Hepatocyte (in vitro differentiated cells): ENCODE measurements around the gene PDE7B. TPM values are rescaled to one million over a fixed set of nuclear protein-coding genes. Genes with fewer than 3 reads are reported as not detected.

Source experiments
- DNase-seq: peaks from one replicate; pipeline ENCODE4 v3.0.0-alpha.2; 2016; ENCODE audit warnings: low spot score
- H2AFZ ChIP-seq: fragments of 200-600 bp; sonication (generic); 2 replicates; pipeline ENCODE4 v1.6.0; 2016; ENCODE audit warnings: antibody characterized with exemption, mild to moderate bottlenecking
- H3K27ac ChIP-seq: fragments of 200-600 bp; sonication (generic); 2 replicates; pipeline ENCODE4 v1.5.1; 2016; ENCODE audit warnings: mild to moderate bottlenecking
- H3K27me3 ChIP-seq: fragments of 200-600 bp; sonication (generic); 2 replicates; pipeline ENCODE4 v1.6.1; 2016
- H3K36me3 ChIP-seq: fragments of 200-600 bp; sonication (generic); replicated peaks from 2 replicates; pipeline ENCODE4 v1.5.1; 2016; ENCODE audit warnings: low read depth; ENCODE audit not compliant: insufficient read depth
- H3K4me1 ChIP-seq: fragments of 200-600 bp; sonication (generic); 2 replicates; pipeline ENCODE4 v1.5.1; 2016; ENCODE audit warnings: mild to moderate bottlenecking, moderate library complexity; ENCODE audit not compliant: insufficient read depth
- H3K4me2 ChIP-seq: fragments of 200-600 bp; sonication (generic); 2 replicates; pipeline ENCODE4 v1.6.0; 2016
- H3K4me3 ChIP-seq: fragments of 200-600 bp; sonication (generic); 2 replicates; pipeline ENCODE4 v1.5.1; 2016; ENCODE audit warnings: mild to moderate bottlenecking
- H3K79me2 ChIP-seq: fragments of 200-600 bp; sonication (generic); 2 replicates; pipeline ENCODE4 v1.6.0; 2017; ENCODE audit warnings: mild to moderate bottlenecking
- H3K9me2 ChIP-seq: fragments of 200-600 bp; sonication (generic); replicated peaks from 2 replicates; pipeline ENCODE4 v1.6.0; 2017; ENCODE audit warnings: mild to moderate bottlenecking; ENCODE audit not compliant: insufficient read depth
- H3K9me3 ChIP-seq: fragments of 200-600 bp; sonication (generic); 2 replicates; pipeline ENCODE4 v1.5.1; 2016; ENCODE audit warnings: low read depth, mild to moderate bottlenecking
- H4K20me1 ChIP-seq: fragments of 200-600 bp; sonication (generic); 2 replicates; pipeline ENCODE4 v1.6.0; 2016; ENCODE audit warnings: mild to moderate bottlenecking; ENCODE audit not compliant: insufficient read depth, poor library complexity, severe bottlenecking
- CTCF ChIP-seq: fragments of 200-600 bp; sonication (generic); IDR thresholded peaks from 2 replicates; pipeline ENCODE4 v1.5.1; 2016; ENCODE audit warnings: antibody characterized with exemption, mild to moderate bottlenecking; ENCODE audit not compliant: poor library complexity
- EZH2 ChIP-seq: fragments of 200-600 bp; sonication (generic); IDR thresholded peaks from 2 replicates; pipeline ENCODE4 v1.6.1; 2016; ENCODE audit warnings: antibody characterized with exemption, mild to moderate bottlenecking, borderline replicate concordance
- EZH2phosphoT487 ChIP-seq: fragments of 200-600 bp; sonication (generic); IDR thresholded peaks from one replicate; pipeline ENCODE4 v1.6.1; 2018; ENCODE audit warnings: antibody characterized with exemption, mild to moderate bottlenecking, low read depth, moderate library complexity; ENCODE audit not compliant: unreplicated experiment, severe bottlenecking
- WGBS: methylation state at CpG from one replicate; pipeline ENCODE4 v1.1.6; 2016; ENCODE audit warnings: low lambda C conversion rate; ENCODE audit errors: missing lambda C conversion rate; 5-methylcytosine and 5-hydroxymethylcytosine counted together
- polyA plus RNA-seq: library from polyadenylated mRNA; unstranded; fragments of >200 nt; fragmentation: Nextera tagmentation; extraction: Ambion mirVana; gene quantifications from 2 replicates; pipeline ENCODE4 v1.2.1, GENCODE V29; 2016
- total RNA-seq: library from RNA; depleted of rRNA; stranded (reverse); fragments of >200 nt; gene quantifications from 2 replicates; pipeline ENCODE4 v1.2.3, GENCODE V29; 2014

The PDE7B gene
- total and polyA plus RNA-seq, 2 experiments from 2014 or later = 3.4 to 7.2 TPM

- TF ChIP-seq EZH2phosphoT487 = no peak
- TF ChIP-seq CTCF = no peak
- TF ChIP-seq EZH2 = no peak
- peaks cover 11% of the 10 kb centered on the region for H3K27me3 ChIP-seq
- 81% methylated on average over 5 of the region's 5 CpGs for WGBS
- H3K36me3 ChIP-seq = no peaks in the 10 kb centered on the region
- no peak overlapping the region for H3K27ac ChIP-seq
- H3K4me1 ChIP-seq = no peaks in the 10 kb centered on the region
- no peaks in the 10 kb centered on the region for H3K9me3 ChIP-seq
- no peak overlapping the region for H2AFZ ChIP-seq
- no peak overlapping the region for H3K4me2 ChIP-seq
- no peaks in the 10 kb centered on the region for H3K79me2 ChIP-seq
- no peaks in the 10 kb centered on the region for H3K9me2 ChIP-seq
- no peak overlapping the region for H3K4me3 ChIP-seq
- H4K20me1 ChIP-seq = no peaks in the 10 kb centered on the region
- no peak for DNase-seq
Observed at GRCh38 chr6:135837735-135838449, 13.6 kb upstream of the PDE7B start.

- Histone ChIP-seq H3K79me2 (no peaks in the 10 kb centered on the region), H2AFZ (no peak overlapping the region), H4K20me1 (no peaks in the 10 kb centered on the region), H3K9me2 (no peaks in the 10 kb centered on the region), H3K36me3 (no peaks in the 10 kb centered on the region), H3K4me3 (no peak overlapping the region), H3K27ac (no peak overlapping the region), H3K4me2 (no peak overlapping the region), H3K4me1 (no peaks in the 10 kb centered on the region), H3K27me3 (peaks cover 11% of the 10 kb centered on the region), H3K9me3 (no peaks in the 10 kb centered on the region)
- no peak for TF ChIP-seq EZH2
- WGBS = 75% methylated on average over 4 of the region's 4 CpGs
- no peak for DNase-seq
Observed at GRCh38 chr6:135839121-135839520, 12.4 kb upstream of the PDE7B start.

GRCh38 chr6:135842618-135843392 lies 8.7 kb upstream of the PDE7B start:
- TF ChIP-seq EZH2 = no peak
- no peak for TF ChIP-seq CTCF
- no peak for TF ChIP-seq EZH2phosphoT487
- Histone ChIP-seq H3K27ac (no peak overlapping the region), H3K4me1 (no peaks in the 10 kb centered on the region), H4K20me1 (no peaks in the 10 kb centered on the region), H3K4me3 (no peak overlapping the region), H3K27me3 (peaks cover 6% of the 10 kb centered on the region), H3K9me2 (no peaks in the 10 kb centered on the region), H3K36me3 (no peaks in the 10 kb centered on the region), H3K9me3 (no peaks in the 10 kb centered on the region), H3K79me2 (no peaks in the 10 kb centered on the region), H3K4me2 (no peak overlapping the region), H2AFZ (no peak overlapping the region)
- no peak for DNase-seq
- 70% methylated on average over 6 of the region's 6 CpGs for WGBS

GRCh38 chr6:135850882-135851281 lies 619 bp upstream of the PDE7B start:
- H3K9me3 ChIP-seq = no peaks in the 10 kb centered on the region
- no peaks in the 10 kb centered on the region for H3K36me3 ChIP-seq
- WGBS = 71% methylated on average over 3 of the region's 3 CpGs
- H3K4me1 ChIP-seq = no peaks in the 10 kb centered on the region
- peak overlapping the region; percentile 72 for H3K4me2 ChIP-seq
- DNase-seq = no peak
- no peak overlapping the region for H3K4me3 ChIP-seq
- H3K27me3 ChIP-seq = no peaks in the 10 kb centered on the region
- H3K27ac ChIP-seq = peak overlapping the region; percentile 73
- no peak overlapping the region for H2AFZ ChIP-seq
- no peaks in the 10 kb centered on the region for H4K20me1 ChIP-seq
- TF ChIP-seq EZH2phosphoT487 (no peak), EZH2 (no peak), CTCF (no peak)
- no peaks in the 10 kb centered on the region for H3K9me2 ChIP-seq
- H3K79me2 ChIP-seq = peaks cover 5% of the 10 kb centered on the region
